Measurements from ENCODE around the gene GRK6. TPM values are rescaled to one million over a fixed set of nuclear protein-coding genes. Genes with fewer than 3 reads are reported as not detected.

GRK6 gene
- total and polyA plus RNA-seq, 9 of the 15 experiments (the other 6 are each of a cell fraction or from before 2014, with no cell fraction given) = 0.63 to 122 (median 44.5) TPM

- TF ChIP-seq ZBTB33 (CRISPR knock-in tag; IDR thresholded peaks at IDR 0.05) (peak; percentile 64; the same call in 1 of the 2 replicates), ELF1 (tag; IDR thresholded peaks at IDR 0.05) (no peak), NCOA2 (IDR thresholded peaks at IDR 0.05; ENCODE audit: partially characterized antibody in 2 of 2) (no peak), TAF9B (IDR thresholded peaks at IDR 0.05; ENCODE audit: partially characterized antibody) (no peak), NFE2L1 (tag; IDR thresholded peaks at IDR 0.05; ENCODE audit: borderline replicate concordance, low read depth) (no peak), DPF2 (IDR thresholded peaks at IDR 0.05) (no peak), DIDO1 (tag; IDR thresholded peaks at IDR 0.05; ENCODE audit: low read depth) (no peak), ZFP36 (IDR thresholded peaks at IDR 0.05; ENCODE audit: low read depth, low read length, partially characterized antibody) (peak; percentile 67), LARP7 (IDR thresholded peaks at IDR 0.05) (no peak), TCF3 (CRISPR knock-in tag; IDR thresholded peaks at IDR 0.05) (no peak), SMARCA5 (IDR thresholded peaks at IDR 0.05) (0 out of 2 replicates have a peak, but pooled peaks have one; percentile 29), CREM (IDR thresholded peaks at IDR 0.05; ENCODE audit: low read depth) (no peak), SRSF7 (optimal IDR thresholded peaks at IDR 0.05; ENCODE audit: low read depth, low read length) (no peak), ZNF444 (CRISPR knock-in tag; IDR thresholded peaks at IDR 0.05) (no peak), BCOR (IDR thresholded peaks at IDR 0.05) (peak; percentile 79)
- TF ChIP-seq, protein P1, sequence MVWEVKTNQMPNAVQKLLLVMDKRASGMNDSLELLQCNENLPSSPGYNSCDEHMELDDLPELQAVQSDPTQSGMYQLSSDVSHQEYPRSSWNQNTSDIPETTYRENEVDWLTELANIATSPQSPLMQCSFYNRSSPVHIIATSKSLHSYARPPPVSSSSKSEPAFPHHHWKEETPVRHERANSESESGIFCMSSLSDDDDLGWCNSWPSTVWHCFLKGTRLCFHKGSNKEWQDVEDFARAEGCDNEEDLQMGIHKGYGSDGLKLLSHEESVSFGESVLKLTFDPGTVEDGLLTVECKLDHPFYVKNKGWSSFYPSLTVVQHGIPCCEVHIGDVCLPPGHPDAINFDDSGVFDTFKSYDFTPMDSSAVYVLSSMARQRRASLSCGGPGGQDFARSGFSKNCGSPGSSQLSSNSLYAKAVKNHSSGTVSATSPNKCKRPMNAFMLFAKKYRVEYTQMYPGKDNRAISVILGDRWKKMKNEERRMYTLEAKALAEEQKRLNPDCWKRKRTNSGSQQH (CRISPR knock-in tag; IDR thresholded peaks at IDR 0.05) = no peak
- TF ChIP-seq, protein P2, sequence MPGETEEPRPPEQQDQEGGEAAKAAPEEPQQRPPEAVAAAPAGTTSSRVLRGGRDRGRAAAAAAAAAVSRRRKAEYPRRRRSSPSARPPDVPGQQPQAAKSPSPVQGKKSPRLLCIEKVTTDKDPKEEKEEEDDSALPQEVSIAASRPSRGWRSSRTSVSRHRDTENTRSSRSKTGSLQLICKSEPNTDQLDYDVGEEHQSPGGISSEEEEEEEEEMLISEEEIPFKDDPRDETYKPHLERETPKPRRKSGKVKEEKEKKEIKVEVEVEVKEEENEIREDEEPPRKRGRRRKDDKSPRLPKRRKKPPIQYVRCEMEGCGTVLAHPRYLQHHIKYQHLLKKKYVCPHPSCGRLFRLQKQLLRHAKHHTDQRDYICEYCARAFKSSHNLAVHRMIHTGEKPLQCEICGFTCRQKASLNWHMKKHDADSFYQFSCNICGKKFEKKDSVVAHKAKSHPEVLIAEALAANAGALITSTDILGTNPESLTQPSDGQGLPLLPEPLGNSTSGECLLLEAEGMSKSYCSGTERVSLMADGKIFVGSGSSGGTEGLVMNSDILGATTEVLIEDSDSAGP (CRISPR knock-in tag; IDR thresholded peaks at IDR 0.05) = no peak
- TF ChIP-seq, protein P3, sequence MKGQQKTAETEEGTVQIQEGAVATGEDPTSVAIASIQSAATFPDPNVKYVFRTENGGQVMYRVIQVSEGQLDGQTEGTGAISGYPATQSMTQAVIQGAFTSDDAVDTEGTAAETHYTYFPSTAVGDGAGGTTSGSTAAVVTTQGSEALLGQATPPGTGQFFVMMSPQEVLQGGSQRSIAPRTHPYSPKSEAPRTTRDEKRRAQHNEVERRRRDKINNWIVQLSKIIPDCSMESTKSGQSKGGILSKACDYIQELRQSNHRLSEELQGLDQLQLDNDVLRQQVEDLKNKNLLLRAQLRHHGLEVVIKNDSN (CRISPR knock-in tag; IDR thresholded peaks at IDR 0.05) = peak; percentile 78
- TF ChIP-seq, protein P4, sequence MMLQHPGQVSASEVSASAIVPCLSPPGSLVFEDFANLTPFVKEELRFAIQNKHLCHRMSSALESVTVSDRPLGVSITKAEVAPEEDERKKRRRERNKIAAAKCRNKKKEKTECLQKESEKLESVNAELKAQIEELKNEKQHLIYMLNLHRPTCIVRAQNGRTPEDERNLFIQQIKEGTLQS (IDR thresholded peaks at IDR 0.05) = no peak
- TF ChIP-seq, protein P4 (CRISPR knock-in tag; conservative IDR thresholded peaks at IDR 0.05) = no peak
- TF ChIP-seq, protein P5, sequence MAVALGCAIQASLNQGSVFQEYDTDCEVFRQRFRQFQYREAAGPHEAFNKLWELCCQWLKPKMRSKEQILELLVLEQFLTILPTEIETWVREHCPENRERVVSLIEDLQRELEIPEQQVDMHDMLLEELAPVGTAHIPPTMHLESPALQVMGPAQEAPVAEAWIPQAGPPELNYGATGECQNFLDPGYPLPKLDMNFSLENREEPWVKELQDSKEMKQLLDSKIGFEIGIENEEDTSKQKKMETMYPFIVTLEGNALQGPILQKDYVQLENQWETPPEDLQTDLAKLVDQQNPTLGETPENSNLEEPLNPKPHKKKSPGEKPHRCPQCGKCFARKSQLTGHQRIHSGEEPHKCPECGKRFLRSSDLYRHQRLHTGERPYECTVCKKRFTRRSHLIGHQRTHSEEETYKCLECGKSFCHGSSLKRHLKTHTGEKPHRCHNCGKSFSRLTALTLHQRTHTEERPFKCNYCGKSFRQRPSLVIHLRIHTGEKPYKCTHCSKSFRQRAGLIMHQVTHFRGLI (CRISPR knock-in tag; IDR thresholded peaks at IDR 0.05) = no peak
Observed at GRCh38 chr5:177476531-177477233, 50.2 kb downstream of the GRK6 start (continued).

Measured in K562 (cell line).